HG02588 (cell line): ENCODE data around the gene ROBO3.

Source experiments
- ATAC-seq: cut with Tn5 transposase; IDR thresholded peaks from one replicate; pipeline ENCODE4 v1.9.1; 2021; ENCODE audit warnings: mild to moderate bottlenecking, moderate library complexity; ENCODE audit not compliant: unreplicated experiment

Gene ROBO3

GRCh38 chr11:124865181-124865901 lies at the start of gene ROBO3:
TSS of gene ROBO3 (plus strand) at chr11:124865432. CDS start at chr11:124865578, 146 bp downstream.
- ATAC-seq, result no peak

- ATAC-seq, result no peak
These were observed 48.2 kb upstream of the ROBO3 start for GRCh38 chr11:124817036-124817435.

GRCh38 chr11:124821995-124822730 lies 43.1 kb upstream of the ROBO3 start:
- no peak for ATAC-seq

GRCh38 chr11:124823512-124824376 lies 41.5 kb upstream of the ROBO3 start:
- no peak for ATAC-seq

- ATAC-seq, result no peak
These were observed 39.4 kb upstream of the ROBO3 start for GRCh38 chr11:124825876-124826275.

GRCh38 chr11:124829986-124830385 lies 35.2 kb upstream of the ROBO3 start:
- no peak for ATAC-seq

- ATAC-seq, result no peak
These were observed 34.5 kb upstream of the ROBO3 start for GRCh38 chr11:124830749-124831148.

GRCh38 chr11:124831897-124832296 lies 33.3 kb upstream of the ROBO3 start:
- ATAC-seq, result no peak

GRCh38 chr11:124832571-124832970 lies 32.7 kb upstream of the ROBO3 start:
- no peak for ATAC-seq

GRCh38 chr11:124834526-124835180 lies 30.6 kb upstream of the ROBO3 start:
- no peak for ATAC-seq

GRCh38 chr11:124835918-124836317 lies 29.3 kb upstream of the ROBO3 start:
- ATAC-seq, result no peak

GRCh38 chr11:124837491-124837856 lies 27.8 kb upstream of the ROBO3 start:
- ATAC-seq, result no peak

GRCh38 chr11:124838805-124839127 lies 26.5 kb upstream of the ROBO3 start:
- ATAC-seq, result no peak

GRCh38 chr11:124839128-124839971 lies 25.9 kb upstream of the ROBO3 start:
- ATAC-seq, result no peak

GRCh38 chr11:124839972-124840621 lies 25.1 kb upstream of the ROBO3 start:
- no peak for ATAC-seq

- no peak for ATAC-seq
These were observed 24.6 kb upstream of the ROBO3 start for GRCh38 chr11:124840666-124841065.

GRCh38 chr11:124841201-124841600 lies 24.0 kb upstream of the ROBO3 start:
- ATAC-seq, result no peak

- no peak for ATAC-seq
These were observed 23.4 kb upstream of the ROBO3 start for GRCh38 chr11:124841840-124842239.

- no peak for ATAC-seq
These were observed 22.9 kb upstream of the ROBO3 start for GRCh38 chr11:124842305-124842704.

- ATAC-seq, result no peak
These were observed 21.7 kb upstream of the ROBO3 start for GRCh38 chr11:124843616-124843910.
